GM12878 (cell line): ENCODE results near the gene GDF15. TPM values are rescaled to one million over a fixed set of nuclear protein-coding genes. Genes with fewer than 3 reads are reported as not detected.

Source experiments
- BHLHE40 ChIP-seq, 2 experiments: fragments of 450-650 bp in 1 of 2; IDR thresholded peaks; 2 replicates each; pipeline ENCODE4 v1.6.1; 2011 to 2017; ENCODE audit warnings: low read depth in 2 of 2, borderline replicate concordance in 1 of 2, improper control_type of control experiment in 1 of 2, low read length in 1 of 2, mild to moderate bottlenecking in 1 of 2
- CEBPB ChIP-seq, 2 experiments: fragments of 150-350 bp in 1 of 2; IDR thresholded peaks; 2 replicates each; pipeline ENCODE4 v1.6.1; 2012 to 2014; ENCODE audit warnings: low read depth in 2 of 2, low read length in 2 of 2, borderline replicate concordance in 1 of 2, inconsistent platforms in 1 of 2
- DPF2 ChIP-seq: fragments of 450-650 bp; IDR thresholded peaks from 2 replicates; pipeline ENCODE4 v1.6.1; 2017; ENCODE audit warnings: mild to moderate bottlenecking
- GABPA ChIP-seq: IDR thresholded peaks from 2 replicates; pipeline ENCODE4 v1.6.1; 2014; ENCODE audit warnings: antibody characterized with exemption, low read depth, mild to moderate bottlenecking, inconsistent platforms
- IKZF1 ChIP-seq: fragments of 450-650 bp; conservative IDR thresholded peaks from 2 replicates; pipeline ENCODE4 v1.6.1; 2017; ENCODE audit warnings: antibody characterized with exemption, mild to moderate bottlenecking
- IRF3 ChIP-seq: fragments of 450-650 bp; IDR thresholded peaks from 2 replicates; pipeline ENCODE4 v1.6.1; 2014; ENCODE audit warnings: mild to moderate bottlenecking
- MYC ChIP-seq: IDR thresholded peaks from 2 replicates; pipeline ENCODE4 v1.6.1; 2011; ENCODE audit warnings: mild to moderate bottlenecking, low read length, moderate library complexity, inconsistent platforms; ENCODE audit not compliant: insufficient read depth, insufficient replicate concordance, insufficient read length, severe bottlenecking
- NR2C2 ChIP-seq: IDR thresholded peaks from 2 replicates; pipeline ENCODE4 v1.6.1; 2011; ENCODE audit warnings: borderline replicate concordance, low read depth; ENCODE audit not compliant: control insufficient read depth, insufficient read length
- PML ChIP-seq: IDR thresholded peaks from 2 replicates; pipeline ENCODE4 v1.6.1; 2012; ENCODE audit warnings: low read length, inconsistent platforms
- POLR2A ChIP-seq: IDR thresholded peaks from 2 replicates; pipeline ENCODE4 v1.6.1; 2011; ENCODE audit warnings: low read depth, mild to moderate bottlenecking, low read length
- SMAD1 ChIP-seq: fragments of 450-650 bp; IDR thresholded peaks from 2 replicates; pipeline ENCODE4 v1.6.1; 2018; ENCODE audit warnings: mild to moderate bottlenecking, low read depth; ENCODE audit not compliant: partially characterized antibody
- SMARCA5 ChIP-seq: fragments of 450-650 bp; IDR thresholded peaks from 2 replicates; pipeline ENCODE4 v1.6.1; 2017; ENCODE audit warnings: mild to moderate bottlenecking
- SPI1 ChIP-seq: IDR thresholded peaks from 2 replicates; pipeline ENCODE4 v1.6.1; 2011; ENCODE audit warnings: low read depth, mild to moderate bottlenecking, low read length, moderate library complexity, borderline replicate concordance; ENCODE audit not compliant: insufficient read depth
- TCF3 ChIP-seq: IDR thresholded peaks from 2 replicates; pipeline ENCODE4 v1.6.1; 2012; ENCODE audit warnings: low read depth, mild to moderate bottlenecking, low read length, borderline replicate concordance; ENCODE audit not compliant: insufficient read depth
- YY1 ChIP-seq: IDR thresholded peaks from 2 replicates; pipeline ENCODE4 v1.6.1; 2011; ENCODE audit warnings: low read depth, mild to moderate bottlenecking, low read length
- ZNF207 ChIP-seq: fragments of 450-650 bp; IDR thresholded peaks from 2 replicates; pipeline ENCODE4 v1.6.1; 2014; ENCODE audit warnings: antibody characterized with exemption, mild to moderate bottlenecking, borderline replicate concordance
- ZNF384 ChIP-seq: IDR thresholded peaks from 2 replicates; pipeline ENCODE4 v1.6.1; 2012; ENCODE audit warnings: low read depth, mild to moderate bottlenecking, low read length, improper control_type of control experiment, borderline replicate concordance
- polyA plus RNA-seq, 11 experiments: library from polyadenylated mRNA; depleted of rRNA in 4 of 11; unstranded in 6 of 11; stranded (reverse) in 5 of 11; fragments of >200 nt; fragmentation: Nextera tagmentation in 4 of 11; fragmentation: Illumina TruSeq in 1 of 11; extraction: Ambion mirVana in 4 of 11; extraction: Trizol in 1 of 11; gene quantifications; 1 replicate in 1 of 11; 2 replicates in 10 of 11; pipeline versions ENCODE4 v1.2.1 to v1.2.3, GENCODE V29; 2011 to 2016; ENCODE audit warnings: inconsistent platforms in 2 of 11, missing spikeins in 2 of 11, low read depth in 1 of 11
- total RNA-seq, 4 experiments: library from RNA; depleted of rRNA in 3 of 4; stranded (reverse); fragments of >200 nt in 3 of 4; fragmentation: Illumina TruSeq in 1 of 4; extraction: Trizol in 1 of 4; gene quantifications; 2 replicates each; pipeline versions ENCODE4 v1.2.1 to v1.2.3, GENCODE V29; 2013 to 2021
- TF ChIP-seq, protein P1 (sequence below): fragments of 450-650 bp; IDR thresholded peaks from 2 replicates; pipeline ENCODE4 v1.6.1; 2016; ENCODE audit warnings: mild to moderate bottlenecking
- TF ChIP-seq, protein P2 (sequence below): IDR thresholded peaks from 2 replicates; pipeline ENCODE4 v1.6.1; 2012; ENCODE audit warnings: low read depth, low read length, improper control_type of control experiment
- TF ChIP-seq, protein P3 (sequence below): fragments of 450-650 bp; IDR thresholded peaks from 2 replicates; pipeline ENCODE4 v1.6.1; 2017; ENCODE audit warnings: mild to moderate bottlenecking, low read depth, inconsistent platforms; ENCODE audit not compliant: poor library complexity, severe bottlenecking
- TF ChIP-seq, protein P4 (sequence below): fragments of 450-650 bp; IDR thresholded peaks from 2 replicates; pipeline ENCODE4 v1.6.1; 2017; ENCODE audit warnings: mild to moderate bottlenecking, moderate library complexity

GDF15 gene
- total and polyA plus RNA-seq, 10 of the 15 experiments (the other 5 are each of a cell fraction or from before 2014, with no cell fraction given): 0.11 to 3.6 (median 1.6) TPM; not detected in 1

GRCh38 chr19:18401580-18402112, 15.7 kb downstream of the GDF15 start (continued):
- TF ChIP-seq NR2C2 (no peak), POLR2A (peak; percentile 51; the same call in 1 of the 2 replicates), ZNF384 (peak; percentile 41; the same call in 1 of the 2 replicates), CEBPB (IDR thresholded peaks at IDR 0.05; ENCODE audit: borderline replicate concordance in 1 of 2, low read depth in 2 of 2, low read length in 2 of 2) (no peak), TCF3 (peak; percentile 52; the same call in 1 of the 2 replicates), BHLHE40 (IDR thresholded peaks at IDR 0.05; ENCODE audit: borderline replicate concordance in 1 of 2, low read depth in 2 of 2, low read length in 1 of 2) (peak in 1 of 2 experiments; percentile 14; a peak in 1 of 4 replicates), DPF2 (0 out of 2 replicates have a peak, but pooled peaks have one; percentile 21), MYC (no peak), YY1 (peak; percentile 48; the same call in 1 of the 2 replicates), IKZF1 (peak; percentile 75), ZNF207 (peak; percentile 60; the same call in 1 of the 2 replicates), SPI1 (peak; percentile 97), PML (no peak; the same call in 1 of the 2 replicates), SMAD1 (no peak), IRF3 (no peak), SMARCA5 (peak; percentile 85), GABPA (0 out of 2 replicates have a peak, but pooled peaks have one; percentile 17)
- TF ChIP-seq, protein P1, sequence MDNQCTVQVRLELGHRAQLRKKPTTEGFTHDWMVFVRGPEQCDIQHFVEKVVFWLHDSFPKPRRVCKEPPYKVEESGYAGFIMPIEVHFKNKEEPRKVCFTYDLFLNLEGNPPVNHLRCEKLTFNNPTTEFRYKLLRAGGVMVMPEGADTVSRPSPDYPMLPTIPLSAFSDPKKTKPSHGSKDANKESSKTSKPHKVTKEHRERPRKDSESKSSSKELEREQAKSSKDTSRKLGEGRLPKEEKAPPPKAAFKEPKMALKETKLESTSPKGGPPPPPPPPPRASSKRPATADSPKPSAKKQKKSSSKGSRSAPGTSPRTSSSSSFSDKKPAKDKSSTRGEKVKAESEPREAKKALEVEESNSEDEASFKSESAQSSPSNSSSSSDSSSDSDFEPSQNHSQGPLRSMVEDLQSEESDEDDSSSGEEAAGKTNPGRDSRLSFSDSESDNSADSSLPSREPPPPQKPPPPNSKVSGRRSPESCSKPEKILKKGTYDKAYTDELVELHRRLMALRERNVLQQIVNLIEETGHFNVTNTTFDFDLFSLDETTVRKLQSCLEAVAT: 0 out of 2 replicates have a peak, but pooled peaks have one; percentile 37
- TF ChIP-seq, protein P2, sequence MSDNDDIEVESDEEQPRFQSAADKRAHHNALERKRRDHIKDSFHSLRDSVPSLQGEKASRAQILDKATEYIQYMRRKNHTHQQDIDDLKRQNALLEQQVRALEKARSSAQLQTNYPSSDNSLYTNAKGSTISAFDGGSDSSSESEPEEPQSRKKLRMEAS: no peak
- TF ChIP-seq, protein P3, sequence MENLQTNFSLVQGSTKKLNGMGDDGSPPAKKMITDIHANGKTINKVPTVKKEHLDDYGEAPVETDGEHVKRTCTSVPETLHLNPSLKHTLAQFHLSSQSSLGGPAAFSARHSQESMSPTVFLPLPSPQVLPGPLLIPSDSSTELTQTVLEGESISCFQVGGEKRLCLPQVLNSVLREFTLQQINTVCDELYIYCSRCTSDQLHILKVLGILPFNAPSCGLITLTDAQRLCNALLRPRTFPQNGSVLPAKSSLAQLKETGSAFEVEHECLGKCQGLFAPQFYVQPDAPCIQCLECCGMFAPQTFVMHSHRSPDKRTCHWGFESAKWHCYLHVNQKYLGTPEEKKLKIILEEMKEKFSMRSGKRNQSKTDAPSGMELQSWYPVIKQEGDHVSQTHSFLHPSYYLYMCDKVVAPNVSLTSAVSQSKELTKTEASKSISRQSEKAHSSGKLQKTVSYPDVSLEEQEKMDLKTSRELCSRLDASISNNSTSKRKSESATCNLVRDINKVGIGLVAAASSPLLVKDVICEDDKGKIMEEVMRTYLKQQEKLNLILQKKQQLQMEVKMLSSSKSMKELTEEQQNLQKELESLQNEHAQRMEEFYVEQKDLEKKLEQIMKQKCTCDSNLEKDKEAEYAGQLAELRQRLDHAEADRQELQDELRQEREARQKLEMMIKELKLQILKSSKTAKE: peak; percentile 28
- TF ChIP-seq, protein P4, sequence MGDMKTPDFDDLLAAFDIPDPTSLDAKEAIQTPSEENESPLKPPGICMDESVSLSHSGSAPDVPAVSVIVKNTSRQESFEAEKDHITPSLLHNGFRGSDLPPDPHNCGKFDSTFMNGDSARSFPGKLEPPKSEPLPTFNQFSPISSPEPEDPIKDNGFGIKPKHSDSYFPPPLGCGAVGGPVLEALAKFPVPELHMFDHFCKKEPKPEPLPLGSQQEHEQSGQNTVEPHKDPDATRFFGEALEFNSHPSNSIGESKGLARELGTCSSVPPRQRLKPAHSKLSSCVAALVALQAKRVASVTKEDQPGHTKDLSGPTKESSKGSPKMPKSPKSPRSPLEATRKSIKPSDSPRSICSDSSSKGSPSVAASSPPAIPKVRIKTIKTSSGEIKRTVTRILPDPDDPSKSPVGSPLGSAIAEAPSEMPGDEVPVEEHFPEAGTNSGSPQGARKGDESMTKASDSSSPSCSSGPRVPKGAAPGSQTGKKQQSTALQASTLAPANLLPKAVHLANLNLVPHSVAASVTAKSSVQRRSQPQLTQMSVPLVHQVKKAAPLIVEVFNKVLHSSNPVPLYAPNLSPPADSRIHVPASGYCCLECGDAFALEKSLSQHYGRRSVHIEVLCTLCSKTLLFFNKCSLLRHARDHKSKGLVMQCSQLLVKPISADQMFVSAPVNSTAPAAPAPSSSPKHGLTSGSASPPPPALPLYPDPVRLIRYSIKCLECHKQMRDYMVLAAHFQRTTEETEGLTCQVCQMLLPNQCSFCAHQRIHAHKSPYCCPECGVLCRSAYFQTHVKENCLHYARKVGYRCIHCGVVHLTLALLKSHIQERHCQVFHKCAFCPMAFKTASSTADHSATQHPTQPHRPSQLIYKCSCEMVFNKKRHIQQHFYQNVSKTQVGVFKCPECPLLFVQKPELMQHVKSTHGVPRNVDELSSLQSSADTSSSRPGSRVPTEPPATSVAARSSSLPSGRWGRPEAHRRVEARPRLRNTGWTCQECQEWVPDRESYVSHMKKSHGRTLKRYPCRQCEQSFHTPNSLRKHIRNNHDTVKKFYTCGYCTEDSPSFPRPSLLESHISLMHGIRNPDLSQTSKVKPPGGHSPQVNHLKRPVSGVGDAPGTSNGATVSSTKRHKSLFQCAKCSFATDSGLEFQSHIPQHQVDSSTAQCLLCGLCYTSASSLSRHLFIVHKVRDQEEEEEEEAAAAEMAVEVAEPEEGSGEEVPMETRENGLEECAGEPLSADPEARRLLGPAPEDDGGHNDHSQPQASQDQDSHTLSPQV: no peak
